Prostate gland (tissue), 2 donors: ENCODE data around the gene KCNJ12. TPM values are rescaled to one million over a fixed set of nuclear protein-coding genes. Genes with fewer than 3 reads are reported as not detected.

Source experiments
- DNase-seq: peaks from one replicate; pipeline ENCODE4 v3.0.0-alpha.2; 2019; ENCODE audit warnings: low spot score
- H3K27ac ChIP-seq, 2 donors: fragments of 200-600 bp; sonication (generic); 2 replicates each; pipeline ENCODE4 v1.5.1; 2017 to 2019
- H3K27me3 ChIP-seq: fragments of 200-600 bp; sonication (generic); replicated peaks from 2 replicates; pipeline ENCODE4 v1.5.1; 2019; ENCODE audit not compliant: insufficient read depth
- H3K36me3 ChIP-seq, 2 donors: fragments of 200-600 bp; sonication (generic); 1 replicate in 1 of 2; 2 replicates in 1 of 2; pipeline versions ENCODE4 v1.5.1 to v1.8.1; 2017 to 2019
- H3K4me1 ChIP-seq: fragments of 200-600 bp; sonication (generic); replicated peaks from 2 replicates; pipeline ENCODE4 v1.5.1; 2019
- H3K4me3 ChIP-seq, 2 donors: fragments of 200-600 bp; sonication (generic); 2 replicates each; pipeline ENCODE4 v1.5.1; 2017 to 2019
- H3K9me3 ChIP-seq: fragments of 200-600 bp; sonication (generic); 2 replicates; pipeline ENCODE4 v1.5.1; 2017
- POLR2A ChIP-seq: fragments of 450-650 bp; IDR thresholded peaks from one replicate; pipeline ENCODE4 v1.6.1; 2016; ENCODE audit warnings: antibody characterized with exemption, mild to moderate bottlenecking
- POLR2AphosphoS5 ChIP-seq: sonication (generic); formaldehyde crosslinking; IDR thresholded peaks from one replicate; pipeline ENCODE4 v1.6.1; 2017; ENCODE audit warnings: antibody characterized with exemption
- WGBS: methylation state at CpG from one replicate; pipeline ENCODE4 v1.1.5; 2018; 5-methylcytosine and 5-hydroxymethylcytosine counted together
- intact Hi-C: fragments of 100-400 bp; cut with DNase I; formaldehyde crosslinking; loops from one replicate; pipeline ENCODE4 v1.14.2; 2022
- total RNA-seq, 2 donors: library from RNA; depleted of rRNA; stranded (reverse); fragments of >200 nt; gene quantifications; one replicate each; pipeline ENCODE4 v1.1.0, GENCODE V29; 2016
- TF ChIP-seq, protein P1 (sequence below), 4 experiments: fragments of 200-600 bp in 2 of 4; fragments of 450-650 bp in 2 of 4; sonication (generic) in 2 of 4; IDR thresholded peaks; 1 replicate in 3 of 4; 2 replicates in 1 of 4; pipeline ENCODE4 v1.5.1; 2016 to 2019; ENCODE audit warnings: antibody characterized with exemption in 4 of 4, mild to moderate bottlenecking in 2 of 4, moderate library complexity in 2 of 4

Gene KCNJ12
- total RNA-seq, 2 donors from 2014 or later: 0.32 to 3.8 TPM

GRCh38 chr17:21464611-21465021 is 88.5 kb downstream of the KCNJ12 start:
- peaks cover 5% of the 10 kb centered on the region for H3K27me3 ChIP-seq
- TF ChIP-seq POLR2A (no peak), POLR2AphosphoS5 (no peak)
- TF ChIP-seq, protein P1, sequence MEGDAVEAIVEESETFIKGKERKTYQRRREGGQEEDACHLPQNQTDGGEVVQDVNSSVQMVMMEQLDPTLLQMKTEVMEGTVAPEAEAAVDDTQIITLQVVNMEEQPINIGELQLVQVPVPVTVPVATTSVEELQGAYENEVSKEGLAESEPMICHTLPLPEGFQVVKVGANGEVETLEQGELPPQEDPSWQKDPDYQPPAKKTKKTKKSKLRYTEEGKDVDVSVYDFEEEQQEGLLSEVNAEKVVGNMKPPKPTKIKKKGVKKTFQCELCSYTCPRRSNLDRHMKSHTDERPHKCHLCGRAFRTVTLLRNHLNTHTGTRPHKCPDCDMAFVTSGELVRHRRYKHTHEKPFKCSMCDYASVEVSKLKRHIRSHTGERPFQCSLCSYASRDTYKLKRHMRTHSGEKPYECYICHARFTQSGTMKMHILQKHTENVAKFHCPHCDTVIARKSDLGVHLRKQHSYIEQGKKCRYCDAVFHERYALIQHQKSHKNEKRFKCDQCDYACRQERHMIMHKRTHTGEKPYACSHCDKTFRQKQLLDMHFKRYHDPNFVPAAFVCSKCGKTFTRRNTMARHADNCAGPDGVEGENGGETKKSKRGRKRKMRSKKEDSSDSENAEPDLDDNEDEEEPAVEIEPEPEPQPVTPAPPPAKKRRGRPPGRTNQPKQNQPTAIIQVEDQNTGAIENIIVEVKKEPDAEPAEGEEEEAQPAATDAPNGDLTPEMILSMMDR (IDR thresholded peaks at IDR 0.05): no peak
- no peak overlapping the region for H3K4me3 ChIP-seq
- H3K4me1 ChIP-seq: no peaks in the 10 kb centered on the region
- DNase-seq: no peak
- H3K36me3 ChIP-seq: no peaks in the 10 kb centered on the region
- intact Hi-C loops: no loop called here
- H3K27ac ChIP-seq: no peak overlapping the region
- no peaks in the 10 kb centered on the region for H3K9me3 ChIP-seq
- 85% methylated on average over 12 of the region's 12 CpGs for WGBS

DNA sequence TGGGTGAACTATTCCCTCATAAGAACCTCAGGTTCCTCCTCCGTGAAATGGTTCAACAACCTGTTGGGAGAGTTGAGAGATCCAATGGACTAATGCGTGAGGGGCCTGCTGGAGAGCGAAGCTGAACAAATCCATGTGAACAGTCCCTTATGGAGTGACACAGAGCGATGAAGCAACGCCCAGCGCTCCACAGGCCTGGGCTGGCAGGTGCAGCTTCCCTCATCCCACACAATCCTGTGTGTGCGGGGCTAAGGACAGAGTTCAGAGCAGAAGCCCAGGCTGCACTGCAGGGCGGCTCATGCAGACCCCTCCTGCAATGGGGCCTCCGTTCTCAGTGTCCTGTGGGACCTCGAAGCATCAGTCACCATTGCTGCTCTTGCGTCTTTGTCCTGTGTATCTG is 90.4 kb downstream of the KCNJ12 start:
- H3K4me3 ChIP-seq: no peak overlapping the region
- no peak for DNase-seq
- TF ChIP-seq POLR2A (no peak), POLR2AphosphoS5 (no peak)
- TF ChIP-seq, protein P1 (IDR thresholded peaks at IDR 0.05): no peak
- WGBS: 87% methylated on average over 11 of the region's 11 CpGs
- H3K36me3 ChIP-seq: no peaks in the 10 kb centered on the region
- intact Hi-C loops: no loop called here
- H3K4me1 ChIP-seq: no peaks in the 10 kb centered on the region
- H3K9me3 ChIP-seq: no peaks in the 10 kb centered on the region
- H3K27ac ChIP-seq: no peak overlapping the region
- H3K27me3 ChIP-seq: peaks cover 5% of the 10 kb centered on the region

- DNase-seq: no peak
- Histone ChIP-seq H3K27ac (no peak overlapping the region), H3K36me3 (no peaks in the 10 kb centered on the region), H3K9me3 (no peaks in the 10 kb centered on the region), H3K27me3 (peaks cover 5% of the 10 kb centered on the region), H3K4me3 (no peak overlapping the region), H3K4me1 (no peaks in the 10 kb centered on the region)
- TF ChIP-seq POLR2A: no peak
- no peak for TF ChIP-seq POLR2AphosphoS5
- TF ChIP-seq, protein P1 (IDR thresholded peaks at IDR 0.05): no peak
- intact Hi-C loops: no loop called here
- WGBS: 69% methylated on average over 7 of the region's 7 CpGs
Observed at GRCh38 chr17:21467196-21467595, 91.0 kb downstream of the KCNJ12 start.

GRCh38 chr17:21467739-21468490 is 91.8 kb downstream of the KCNJ12 start:
- Histone ChIP-seq H3K4me3 (no peak overlapping the region), H3K27me3 (peaks cover 5% of the 10 kb centered on the region), H3K4me1 (no peaks in the 10 kb centered on the region), H3K9me3 (no peaks in the 10 kb centered on the region), H3K36me3 (no peaks in the 10 kb centered on the region), H3K27ac (no peak overlapping the region)
- WGBS: 84% methylated on average over 13 of the region's 13 CpGs
- intact Hi-C loops: no loop called here
- TF ChIP-seq, protein P1 (IDR thresholded peaks at IDR 0.05): no peak
- DNase-seq: no peak

Other genes with a start within 250 kb of the KCNJ12 start
- 10 to 100 TPM; 52.1 to 67.5 TPM for gene DHRS7B, start 249.4 kb upstream of the KCNJ12 start, total RNA-seq
- 10 to 100 TPM; 33.1 to 44.1 TPM for gene TMEM11, start 162.2 kb upstream of the KCNJ12 start, total RNA-seq
- 10 to 100 TPM; 16.5 to 26.3 TPM for gene NATD1, start 122.9 kb upstream of the KCNJ12 start, total RNA-seq
- gene MAP2K3, start 91.6 kb upstream of the KCNJ12 start, total RNA-seq: 10 to 100 TPM; 24.0 to 25.9 TPM